Endothelial cell (in vitro differentiated cells): Measurements from ENCODE around the gene SYNJ2. TPM values are rescaled to one million over a fixed set of nuclear protein-coding genes. Genes with fewer than 3 reads are reported as not detected.

Source experiments
- DNase-seq: peaks from one replicate; pipeline ENCODE4 v3.0.0; 2021; ENCODE audit warnings: low spot score
- H3K27ac Mint-ChIP-seq: one replicate; pipeline ENCODE4 v1.8.0; 2021; ENCODE audit warnings: mixed read lengths, inconsistent platforms; ENCODE audit not compliant: unreplicated experiment
- H3K27me3 Mint-ChIP-seq: one replicate; pipeline ENCODE4 v1.8.0; 2021; ENCODE audit warnings: mild to moderate bottlenecking, moderate library complexity, mixed read lengths, inconsistent platforms; ENCODE audit not compliant: unreplicated experiment
- H3K36me3 Mint-ChIP-seq: one replicate; pipeline ENCODE4 v1.8.0; 2021; ENCODE audit warnings: mild to moderate bottlenecking, low read depth, mixed read lengths, inconsistent platforms; ENCODE audit not compliant: unreplicated experiment
- H3K4me1 Mint-ChIP-seq: one replicate; pipeline ENCODE4 v1.8.0; 2021; ENCODE audit warnings: mild to moderate bottlenecking, mixed read lengths, inconsistent platforms; ENCODE audit not compliant: unreplicated experiment
- H3K4me3 Mint-ChIP-seq: one replicate; pipeline ENCODE4 v1.8.0; 2021; ENCODE audit warnings: mild to moderate bottlenecking, mixed read lengths, inconsistent platforms; ENCODE audit not compliant: unreplicated experiment
- H3K9me3 Mint-ChIP-seq: one replicate; pipeline ENCODE4 v1.8.0; 2021; ENCODE audit warnings: mixed read lengths, inconsistent platforms; ENCODE audit not compliant: unreplicated experiment
- total RNA-seq: library from RNA; stranded (reverse); fragmentation: NEBNext Ultra II Directional; extraction: Animal tissue kit (Norgen Biotek cat#: 25700); gene quantifications from one replicate; pipeline ENCODE4 v1.2.1, GENCODE V29; 2021; ENCODE audit not compliant: unreplicated experiment
- TF ChIP-seq, protein P1 (sequence below): fragments of 200-600 bp; sonication (generic); IDR thresholded peaks from one replicate; pipeline ENCODE4 v1.5.0; 2021; ENCODE audit warnings: antibody characterized with exemption; ENCODE audit not compliant: unreplicated experiment

Gene SYNJ2
- total RNA-seq, 1 donor from 2014 or later = 33.7 TPM

DNA sequence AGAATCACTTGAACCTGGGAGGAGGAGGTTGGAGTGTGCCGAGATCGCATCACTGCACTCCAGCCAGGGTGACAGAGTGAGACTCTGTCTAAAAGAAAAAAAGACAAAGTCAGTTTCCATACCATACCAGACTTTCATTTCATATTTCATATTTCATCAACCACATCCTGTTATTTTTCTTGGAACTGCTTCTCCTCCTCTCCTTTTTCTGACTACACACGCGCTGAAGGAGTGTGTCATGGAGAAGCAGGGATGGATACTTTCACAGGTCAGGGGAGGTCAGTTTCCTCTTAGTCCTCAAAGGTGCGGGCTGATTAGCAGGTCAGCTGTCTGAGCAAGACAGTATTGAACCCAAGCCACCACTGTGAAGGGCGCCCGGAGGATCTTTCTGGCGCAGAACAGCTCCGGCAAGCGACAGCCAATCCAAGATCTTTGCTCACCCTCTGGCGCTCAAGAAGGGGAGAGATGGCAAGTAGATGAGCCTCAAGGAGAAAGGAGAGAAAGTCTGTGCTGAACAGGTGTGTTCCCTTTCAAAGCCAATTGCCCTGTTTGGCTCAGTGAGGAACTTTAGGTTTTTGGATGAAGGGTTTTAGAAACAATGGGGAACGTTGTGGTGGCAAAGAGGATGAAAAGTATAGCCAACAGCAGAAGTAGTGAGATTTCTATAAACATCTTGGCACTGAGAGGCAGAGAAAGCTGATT, 18.9 kb upstream of the SYNJ2 start:
- Mint-ChIP-seq H3K36me3 (peaks cover 12% of the 10 kb centered on the region), H3K4me3 (no peak overlapping the region), H3K4me1 (peaks cover 8% of the 10 kb centered on the region), H3K27me3 (peaks cover 1% of the 10 kb centered on the region), H3K9me3 (peaks cover 6% of the 10 kb centered on the region), H3K27ac (no peak overlapping the region)
- TF ChIP-seq, protein P1, sequence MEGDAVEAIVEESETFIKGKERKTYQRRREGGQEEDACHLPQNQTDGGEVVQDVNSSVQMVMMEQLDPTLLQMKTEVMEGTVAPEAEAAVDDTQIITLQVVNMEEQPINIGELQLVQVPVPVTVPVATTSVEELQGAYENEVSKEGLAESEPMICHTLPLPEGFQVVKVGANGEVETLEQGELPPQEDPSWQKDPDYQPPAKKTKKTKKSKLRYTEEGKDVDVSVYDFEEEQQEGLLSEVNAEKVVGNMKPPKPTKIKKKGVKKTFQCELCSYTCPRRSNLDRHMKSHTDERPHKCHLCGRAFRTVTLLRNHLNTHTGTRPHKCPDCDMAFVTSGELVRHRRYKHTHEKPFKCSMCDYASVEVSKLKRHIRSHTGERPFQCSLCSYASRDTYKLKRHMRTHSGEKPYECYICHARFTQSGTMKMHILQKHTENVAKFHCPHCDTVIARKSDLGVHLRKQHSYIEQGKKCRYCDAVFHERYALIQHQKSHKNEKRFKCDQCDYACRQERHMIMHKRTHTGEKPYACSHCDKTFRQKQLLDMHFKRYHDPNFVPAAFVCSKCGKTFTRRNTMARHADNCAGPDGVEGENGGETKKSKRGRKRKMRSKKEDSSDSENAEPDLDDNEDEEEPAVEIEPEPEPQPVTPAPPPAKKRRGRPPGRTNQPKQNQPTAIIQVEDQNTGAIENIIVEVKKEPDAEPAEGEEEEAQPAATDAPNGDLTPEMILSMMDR = no peak
- DNase-seq = no peak

DNA sequence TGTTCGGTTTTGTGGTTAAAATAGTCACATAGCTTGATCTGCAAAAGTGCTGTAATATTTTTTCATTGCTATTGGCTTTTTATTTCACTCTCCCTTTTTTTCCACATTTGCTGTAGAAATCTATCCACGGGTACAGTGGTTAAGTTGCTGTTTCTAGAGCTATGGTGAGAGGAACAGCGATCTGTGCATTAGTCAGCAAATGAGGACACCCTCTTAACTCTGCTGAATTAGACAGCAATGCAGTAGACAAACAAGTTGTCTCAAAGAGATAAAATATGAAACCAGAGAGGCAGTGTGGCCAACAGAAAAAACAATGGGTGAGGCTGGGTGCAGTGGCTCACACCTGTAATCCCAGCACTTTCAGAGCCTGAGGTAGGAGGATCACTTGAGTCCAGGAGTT, 17.6 kb upstream of the SYNJ2 start:
- TF ChIP-seq, protein P1 = no peak
- Mint-ChIP-seq H3K27ac (no peak overlapping the region), H3K36me3 (peaks cover 11% of the 10 kb centered on the region), H3K4me1 (peaks cover 8% of the 10 kb centered on the region), H3K27me3 (peaks cover 1% of the 10 kb centered on the region), H3K4me3 (no peak overlapping the region), H3K9me3 (peaks cover 6% of the 10 kb centered on the region)
- DNase-seq = no peak

DNA sequence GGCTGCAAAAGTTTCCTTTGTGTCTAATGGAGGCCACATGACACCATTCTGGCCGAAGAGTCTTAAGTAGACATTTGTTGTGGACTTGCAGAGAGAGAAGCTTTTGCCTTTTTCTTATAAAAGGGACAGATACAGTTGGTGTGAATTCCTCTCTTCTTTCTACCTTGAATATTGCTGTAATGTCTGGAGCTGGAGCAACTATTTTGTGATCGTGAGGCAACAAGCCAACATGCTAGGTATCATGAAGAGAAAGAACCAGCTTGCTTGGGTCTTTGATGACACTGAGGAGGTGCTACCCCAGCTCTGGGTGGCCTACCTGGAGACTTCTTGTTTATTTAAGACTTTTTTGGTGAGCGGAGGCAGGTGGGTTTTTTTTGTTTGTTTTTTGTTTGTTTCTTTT, 16.3 kb upstream of the SYNJ2 start:
- H3K27me3 Mint-ChIP-seq = no peaks in the 10 kb centered on the region

DNA sequence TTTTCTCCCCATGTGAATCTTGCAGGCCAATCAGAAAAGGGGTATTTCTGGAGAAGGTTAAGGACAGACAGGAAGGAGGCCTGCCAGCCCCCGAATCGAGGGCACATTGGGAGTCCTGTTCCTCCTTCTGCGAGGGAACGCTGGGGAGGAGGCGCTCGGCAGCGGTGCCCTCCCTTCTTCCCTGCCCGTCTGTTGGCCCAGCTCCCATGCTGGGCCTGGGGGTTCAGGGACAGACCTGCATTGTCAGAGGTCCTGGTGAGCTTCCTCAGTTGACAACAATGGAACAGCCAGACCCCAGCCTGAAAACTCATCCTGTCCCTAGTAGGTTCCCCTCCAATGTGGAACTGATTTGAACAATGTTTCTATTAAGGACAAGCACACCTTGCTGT, 15.1 kb upstream of the SYNJ2 start:
- H3K27ac Mint-ChIP-seq = no peak overlapping the region
- TF ChIP-seq, protein P1 = no peak
- H3K4me3 Mint-ChIP-seq = no peak overlapping the region
- no peaks in the 10 kb centered on the region for H3K9me3 Mint-ChIP-seq
- H3K36me3 Mint-ChIP-seq = no peaks in the 10 kb centered on the region
- no peaks in the 10 kb centered on the region for H3K27me3 Mint-ChIP-seq
- peaks cover 14% of the 10 kb centered on the region for H3K4me1 Mint-ChIP-seq
- no peak for DNase-seq

More for the DNA sequence above, 16.3 kb upstream of the SYNJ2 start:
- TF ChIP-seq, protein P1 = no peak
- peaks cover 8% of the 10 kb centered on the region for H3K4me1 Mint-ChIP-seq
- no peaks in the 10 kb centered on the region for H3K36me3 Mint-ChIP-seq
- H3K9me3 Mint-ChIP-seq = no peaks in the 10 kb centered on the region
- H3K27ac Mint-ChIP-seq = no peak overlapping the region
- no peak overlapping the region for H3K4me3 Mint-ChIP-seq
- no peak for DNase-seq

DNA sequence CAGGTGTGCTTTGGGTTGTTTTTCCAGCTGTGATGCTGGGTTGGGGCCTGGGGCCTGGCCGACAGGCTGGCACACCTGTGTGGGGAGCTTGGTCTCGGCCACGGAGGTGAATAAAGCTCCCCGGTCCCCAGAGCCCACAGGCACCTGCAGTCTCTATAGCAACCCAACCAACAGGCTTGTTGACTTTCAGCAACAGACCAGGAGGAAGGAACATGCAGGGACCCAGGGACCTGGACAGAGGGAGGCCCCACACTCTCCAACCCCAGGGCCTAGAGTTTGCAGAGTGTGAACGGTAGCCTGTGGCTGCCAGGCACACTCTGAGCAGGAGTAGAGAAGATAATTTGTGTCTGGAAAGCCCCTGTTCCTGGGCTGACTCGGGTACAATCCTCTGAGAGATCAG, 14.6 kb upstream of the SYNJ2 start:
- no peaks in the 10 kb centered on the region for H3K36me3 Mint-ChIP-seq
- TF ChIP-seq, protein P1 = no peak
- no peak overlapping the region for H3K27ac Mint-ChIP-seq
- DNase-seq = no peak
- no peak overlapping the region for H3K4me3 Mint-ChIP-seq
- H3K27me3 Mint-ChIP-seq = no peaks in the 10 kb centered on the region
- peaks cover 15% of the 10 kb centered on the region for H3K4me1 Mint-ChIP-seq
- H3K9me3 Mint-ChIP-seq = no peaks in the 10 kb centered on the region
